Measurements from ENCODE around the gene APP.
"Not testable (repeated sequence)": the region's sequence is repeated elsewhere in the genome, so short reads cannot be mapped to it uniquely, and the experiment has no call there.

DNA sequence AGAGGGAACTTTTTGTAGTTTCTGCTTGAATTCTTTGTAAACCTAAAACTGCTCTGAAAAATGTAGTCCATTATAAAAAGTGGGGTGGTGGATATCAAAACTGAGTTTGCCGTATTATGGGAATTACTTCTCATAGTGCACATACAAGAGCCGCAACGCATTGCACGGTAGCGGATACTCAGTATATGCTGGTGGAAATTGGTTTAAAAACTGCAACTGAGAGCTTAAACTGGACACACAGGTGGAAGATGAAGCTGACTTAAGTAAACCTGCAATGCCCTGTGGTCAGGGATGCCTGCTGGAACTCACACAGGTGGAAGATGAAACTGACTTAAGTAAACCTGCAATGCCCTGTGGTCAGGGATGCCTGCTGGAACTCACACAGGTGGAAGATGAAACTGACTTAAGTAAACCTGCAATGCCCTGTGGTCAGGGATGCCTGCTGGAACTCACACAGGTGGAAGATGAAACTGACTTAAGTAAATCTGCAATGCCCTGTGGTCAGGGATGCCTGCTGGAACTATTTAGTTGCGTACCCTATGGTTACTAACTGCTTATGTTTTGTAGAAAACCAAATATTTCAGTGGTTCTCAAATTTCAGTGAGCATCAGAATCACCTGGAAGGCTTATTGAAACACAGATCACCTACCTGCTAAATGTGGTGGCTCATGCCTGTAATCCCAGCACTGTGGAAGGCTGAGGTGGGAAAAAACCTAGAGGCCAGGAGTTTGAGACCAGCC, 147.8 kb downstream of the APP start:
- not testable (repeated sequence) for TF ChIP-seq CTCF (IDR thresholded peaks at IDR 0.05; ENCODE audit: insufficient read depth, low read length); REST (IDR thresholded peaks at IDR 0.05; ENCODE audit: insufficient replicate concordance, low read depth); GABPA (IDR thresholded peaks at IDR 0.05; ENCODE audit: low read depth); POLR2AphosphoS5 (IDR thresholded peaks at IDR 0.05; ENCODE audit: low read depth); SPI1 (IDR thresholded peaks at IDR 0.05; ENCODE audit: borderline replicate concordance, low read depth)
